ENCODE data around the gene TSPOAP1. TPM values are rescaled to one million over a fixed set of nuclear protein-coding genes. Genes with fewer than 3 reads are reported as not detected.

TSPOAP1 gene
- total and polyA plus RNA-seq, 2 of the 4 experiments (the other 2 are of a cell fraction): 0.90 to 1.6 TPM

DNA sequence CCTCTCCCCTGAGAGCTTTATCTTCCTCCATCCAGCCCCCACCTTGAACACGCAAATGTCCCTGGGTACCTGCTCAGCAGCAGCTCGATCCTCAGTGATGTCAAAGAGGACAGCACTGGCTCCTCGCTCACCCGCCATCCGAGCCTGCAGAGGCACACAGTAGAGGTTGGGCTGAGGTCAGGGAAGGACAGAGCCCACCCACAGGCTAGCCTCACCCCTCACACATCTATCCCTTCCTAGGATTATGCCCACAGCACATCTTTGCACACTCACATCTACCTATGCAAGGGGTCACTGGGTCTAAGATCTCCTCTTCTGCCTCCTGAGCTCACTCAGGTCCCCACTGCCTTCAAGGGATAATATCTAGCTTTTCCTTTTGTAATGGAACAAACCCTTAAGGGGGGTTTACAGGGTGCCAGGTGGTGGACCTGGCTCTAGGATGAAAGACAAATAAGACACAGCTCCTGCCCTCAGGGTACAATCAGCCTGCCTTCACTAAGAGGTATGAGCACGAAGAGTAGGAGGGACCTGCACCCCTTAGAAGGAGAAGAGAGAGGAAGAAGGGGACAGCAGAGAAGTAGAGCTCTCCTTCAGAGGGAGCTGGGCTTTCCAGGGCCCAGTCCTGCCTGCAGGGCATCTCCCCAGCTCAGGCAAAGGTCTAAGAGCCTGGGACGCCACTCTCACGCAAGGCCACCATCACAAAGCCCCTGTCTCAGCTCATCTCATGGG is 35.0 kb upstream of the TSPOAP1 start:
- Histone ChIP-seq H2BK20ac (ENCODE audit: low read depth, low read length) (no peak overlapping the region), H3K9ac (ENCODE audit: low read depth, low read length) (no peak overlapping the region), H4K5ac (ENCODE audit: low read depth, low read length) (no peak overlapping the region), H3K18ac (ENCODE audit: low read depth, low read length) (no peak overlapping the region), H3K27me3 (ENCODE audit: control insufficient read depth, insufficient read depth, low read length) (peaks cover 29% of the 10 kb centered on the region), H3K4me2 (ENCODE audit: low read depth, low read length) (no peak overlapping the region), H3K9me3 (ENCODE audit: control insufficient read depth, insufficient read depth, low read length) (no peaks in the 10 kb centered on the region), H3K14ac (replicated peaks; ENCODE audit: low read depth, low read length) (no peak overlapping the region), H3K4ac (ENCODE audit: low read depth, low read length) (no peak overlapping the region), H3K23ac (ENCODE audit: low read depth, low read length) (no peak overlapping the region), H4K91ac (ENCODE audit: insufficient read depth, low read depth, low read length) (no peak overlapping the region), H3K4me1 (ENCODE audit: control insufficient read depth, insufficient read depth, low read length) (no peaks in the 10 kb centered on the region), H2AFZ (replicated peaks; ENCODE audit: low read length, poor library complexity) (no peak overlapping the region), H2AK5ac (ENCODE audit: low read depth, low read length) (no peak overlapping the region), H2BK120ac (ENCODE audit: low read depth, low read length) (no peak overlapping the region), H2BK5ac (ENCODE audit: low read depth, low read length, poor library complexity, severe bottlenecking) (no peak overlapping the region), H4K20me1 (ENCODE audit: insufficient read depth, low read length) (no peaks in the 10 kb centered on the region), H4K8ac (ENCODE audit: low read depth in 2 of 2, low read length in 2 of 2) (no peak overlapping the region), H2BK15ac (ENCODE audit: low read depth, low read length) (no peak overlapping the region), H3K27ac (ENCODE audit: insufficient read depth, low read length) (no peak overlapping the region), H2AK9ac (replicated peaks; ENCODE audit: low read depth, low read length, poor library complexity) (no peak overlapping the region), H3K4me3 (ENCODE audit: insufficient read depth, low read depth, low read length) (no peak overlapping the region), H3K79me1 (ENCODE audit: low read depth in 1 of 2, low read length in 2 of 2) (no peaks in the 10 kb centered on the region), H3K56ac (ENCODE audit: extremely low read depth, insufficient read depth, low read length) (no peak overlapping the region), H3K9me1 (ENCODE audit: insufficient read depth, low read length) (no peaks in the 10 kb centered on the region), H3K36me3 (ENCODE audit: control insufficient read depth, insufficient read depth, low read length) (no peaks in the 10 kb centered on the region)
- ATAC-seq (ENCODE audit: low read depth): no peak
- WGBS, 2 experiments (ENCODE audit: extremely low coverage in 2 of 2, insufficient read length in 1 of 2): 92% methylated on average over 2 of the region's 8 CpGs; no CpG with 5 or more reads in 1 of the 2 experiments
- BruUV-seq (replicated peaks): no TSS peak
- ChIA-PET CTCF (interaction anchor here (0.6 to 1.5 kb wide), 2 partner anchors 54 to 321 kb away, joined by 5 to 9 read pairs; partner anchors contain the start of gene RNF43), POLR2A (ENCODE audit: unreplicated experiment) (interaction anchor here (0.9 kb wide), 1 partner anchor 10 kb away, joined by 3 read pairs; no protein-coding TSS in a partner anchor)
- in situ Hi-C loops (cut with MboI; ENCODE audit: low sequenced_read_pairs) (no loop called here), intact Hi-C loops (cut with micrococcal nuclease) (no loop called here), dilution Hi-C loops (cut with HindIII; ENCODE audit: low sequenced_read_pairs, unreplicated experiment) (no loop called here)
- no peak for TF ChIP-seq MAZ (IDR thresholded peaks at IDR 0.05; ENCODE audit: borderline replicate concordance, low read depth, low read length)
- TF ChIP-seq, protein P1, sequence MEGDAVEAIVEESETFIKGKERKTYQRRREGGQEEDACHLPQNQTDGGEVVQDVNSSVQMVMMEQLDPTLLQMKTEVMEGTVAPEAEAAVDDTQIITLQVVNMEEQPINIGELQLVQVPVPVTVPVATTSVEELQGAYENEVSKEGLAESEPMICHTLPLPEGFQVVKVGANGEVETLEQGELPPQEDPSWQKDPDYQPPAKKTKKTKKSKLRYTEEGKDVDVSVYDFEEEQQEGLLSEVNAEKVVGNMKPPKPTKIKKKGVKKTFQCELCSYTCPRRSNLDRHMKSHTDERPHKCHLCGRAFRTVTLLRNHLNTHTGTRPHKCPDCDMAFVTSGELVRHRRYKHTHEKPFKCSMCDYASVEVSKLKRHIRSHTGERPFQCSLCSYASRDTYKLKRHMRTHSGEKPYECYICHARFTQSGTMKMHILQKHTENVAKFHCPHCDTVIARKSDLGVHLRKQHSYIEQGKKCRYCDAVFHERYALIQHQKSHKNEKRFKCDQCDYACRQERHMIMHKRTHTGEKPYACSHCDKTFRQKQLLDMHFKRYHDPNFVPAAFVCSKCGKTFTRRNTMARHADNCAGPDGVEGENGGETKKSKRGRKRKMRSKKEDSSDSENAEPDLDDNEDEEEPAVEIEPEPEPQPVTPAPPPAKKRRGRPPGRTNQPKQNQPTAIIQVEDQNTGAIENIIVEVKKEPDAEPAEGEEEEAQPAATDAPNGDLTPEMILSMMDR (conservative IDR thresholded peaks at IDR 0.05; ENCODE audit: low read depth, low read length): no peak
- TF ChIP-seq RFX5 (IDR thresholded peaks at IDR 0.05; ENCODE audit: low read depth, low read length): no peak
- no peak for TF ChIP-seq MAFK (IDR thresholded peaks at IDR 0.05; ENCODE audit: low read depth, low read length)
- no peak for TF ChIP-seq RAD21 (IDR thresholded peaks at IDR 0.05; ENCODE audit: low read length)
- TF ChIP-seq NFE2L2 (IDR thresholded peaks at IDR 0.05; ENCODE audit: low read depth, low read length): no peak
- no peak for TF ChIP-seq RCOR1 (IDR thresholded peaks at IDR 0.05; ENCODE audit: insufficient replicate concordance, low read length)
- no peak for TF ChIP-seq POLR2A (IDR thresholded peaks at IDR 0.05; ENCODE audit: low read depth, low read length)
- no peak for TF ChIP-seq CHD1 (IDR thresholded peaks at IDR 0.05; ENCODE audit: low read depth, low read length)
- TF ChIP-seq BHLHE40 (IDR thresholded peaks at IDR 0.05; ENCODE audit: low read depth, low read length): no peak
- TF ChIP-seq SMC3 (IDR thresholded peaks at IDR 0.05; ENCODE audit: low read depth, low read length): no peak
- TF ChIP-seq FOS (IDR thresholded peaks at IDR 0.05; ENCODE audit: low read depth, low read length): no peak
- TF ChIP-seq MXI1 (IDR thresholded peaks at IDR 0.05; ENCODE audit: borderline replicate concordance, low read depth, low read length): no peak
- no peak for DNase-seq

Measured in IMR-90 (cell line).